H1 (cell line): ENCODE data around the gene TAX1BP3. TPM values are rescaled to one million over a fixed set of nuclear protein-coding genes. Genes with fewer than 3 reads are reported as not detected.

ENCODE experiments used
- CTCF ChIA-PET: fragments of 300-600 bp; sonication (Branson Sonifier 250); formaldehyde crosslinking; loops from one replicate; lab custom pipeline; 2021; ENCODE audit not compliant: partially characterized antibody; lab: Charles Lee
- POLR2A ChIA-PET: fragments of 300-600 bp; sonication (Branson Sonifier 250); formaldehyde crosslinking; loops from one replicate; lab custom pipeline; 2021; ENCODE audit warnings: inconsistent platforms; ENCODE audit not compliant: partially characterized antibody; lab: Charles Lee
- DNase-seq, 2 experiments: peaks; one replicate each; pipeline versions ENCODE4 v3.0.0 to v3.0.0-alpha.2; 2010 to 2022; ENCODE audit warnings: low spot score in 2 of 2, low read depth in 1 of 2, mixed read lengths in 1 of 2
- FAIRE-seq: peaks from 2 replicates; lab custom pipeline; 2011; peaks lifted over from hg19 to GRCh38; lab: Jason Lieb, UNC
- H2AFZ ChIP-seq: 2 replicates; pipeline ENCODE4 v1.8.1; 2012; ENCODE audit warnings: low read length, inconsistent platforms
- H2AK5ac ChIP-seq: 2 replicates; pipeline ENCODE4 v1.6.1; 2013; ENCODE audit warnings: low read depth, low read length
- H2BK120ac ChIP-seq: replicated peaks from 2 replicates; pipeline ENCODE3; 2013; ENCODE audit warnings: low read depth, low read length, inconsistent platforms
- H2BK12ac ChIP-seq: 2 replicates; pipeline ENCODE4 v1.6.1; 2013; ENCODE audit warnings: low read depth, low read length
- H2BK15ac ChIP-seq: 2 replicates; pipeline ENCODE4 v1.6.1; 2013; ENCODE audit warnings: low read length
- H2BK20ac ChIP-seq: 2 replicates; pipeline ENCODE4 v1.6.1; 2013; ENCODE audit warnings: low read length
- H2BK5ac ChIP-seq: 2 replicates; pipeline ENCODE4 v1.6.1; 2013; ENCODE audit warnings: low read depth, low read length
- H3K14ac ChIP-seq: 2 replicates; pipeline ENCODE4 v1.6.1; 2013; ENCODE audit warnings: inconsistent platforms; ENCODE audit not compliant: insufficient read length
- H3K18ac ChIP-seq: 2 replicates; pipeline ENCODE4 v1.6.1; 2013; ENCODE audit warnings: low read length; ENCODE audit errors: extremely low read depth
- H3K23ac ChIP-seq: 2 replicates; pipeline ENCODE4 v1.6.1; 2013; ENCODE audit warnings: inconsistent platforms; ENCODE audit not compliant: insufficient read length
- H3K23me2 ChIP-seq: 2 replicates; pipeline ENCODE4 v1.6.1; 2013; ENCODE audit warnings: low read depth, low read length
- H3K27ac ChIP-seq: 2 replicates; pipeline ENCODE4 v1.6.1; 2011; ENCODE audit warnings: low read depth, low read length, inconsistent platforms
- H3K27me3 ChIP-seq, 4 experiments: replicated peaks in 1 of 4; 1 replicate in 1 of 4; 2 replicates in 3 of 4; pipeline versions ENCODE4 v1.6.1 to v1.8.1; 2011 to 2013; ENCODE audit warnings: low read length in 3 of 4, mild to moderate bottlenecking in 3 of 4, inconsistent platforms in 2 of 4, mixed read lengths in 2 of 4, moderate library complexity in 1 of 4; ENCODE audit not compliant: control insufficient read depth in 3 of 4, insufficient read depth in 3 of 4; ENCODE audit errors: extremely low read depth in 1 of 4
- H3K36me3 ChIP-seq, 4 experiments: 2 replicates each; pipeline versions ENCODE4 v1.6.1 to v1.8.1; 2011 to 2013; ENCODE audit warnings: mild to moderate bottlenecking in 4 of 4, low read length in 3 of 4, moderate library complexity in 2 of 4, control low read depth in 1 of 4, inconsistent platforms in 1 of 4; ENCODE audit not compliant: insufficient read depth in 4 of 4, control insufficient read depth in 2 of 4
- H3K4ac ChIP-seq: replicated peaks from 2 replicates; pipeline ENCODE3; 2013; ENCODE audit warnings: low read length, low read depth, mixed read lengths, inconsistent platforms; ENCODE audit not compliant: insufficient read length
- H3K4me1 ChIP-seq, 4 experiments: replicated peaks in 1 of 4; 1 replicate in 1 of 4; 2 replicates in 3 of 4; pipeline versions ENCODE4 v1.6.1 to v1.8.1; 2011 to 2013; ENCODE audit warnings: low read length in 3 of 4, inconsistent platforms in 2 of 4, mixed read lengths in 1 of 4; ENCODE audit not compliant: insufficient read depth in 4 of 4, control insufficient read depth in 3 of 4
- H3K4me2 ChIP-seq, 2 experiments: 2 replicates each; pipeline versions ENCODE4 v1.6.1 to v1.8.1; 2011 to 2013; ENCODE audit warnings: low read depth in 2 of 2, low read length in 2 of 2, control low read depth in 1 of 2, inconsistent platforms in 1 of 2, mild to moderate bottlenecking in 1 of 2; ENCODE audit not compliant: insufficient read depth in 1 of 2
- H3K4me3 ChIP-seq, 4 experiments: fragments of 200-600, 300-600 bp in 1 of 4; sonication (generic), shearing (Covaris generic), sonication (Bioruptor Twin) in 1 of 4; 2 replicates each; pipeline versions ENCODE4 v1.5.1 to v1.8.1; 2011 to 2016; ENCODE audit warnings: low read length in 4 of 4, low read depth in 3 of 4, control low read depth in 2 of 4, inconsistent platforms in 2 of 4, mild to moderate bottlenecking in 2 of 4, mixed read lengths in 1 of 4, moderate library complexity in 1 of 4; ENCODE audit not compliant: insufficient read depth in 2 of 4; ENCODE audit errors: extremely low read depth in 1 of 4
- H3K56ac ChIP-seq: replicated peaks from 2 replicates; pipeline ENCODE3; 2013; ENCODE audit warnings: low read depth, mild to moderate bottlenecking, mixed read lengths, low read length, inconsistent platforms; ENCODE audit not compliant: insufficient read length
- H3K79me1 ChIP-seq: 2 replicates; pipeline ENCODE4 v1.6.1; 2013; ENCODE audit warnings: low read depth, low read length, control low read depth
- H3K79me2 ChIP-seq, 2 experiments: 2 replicates each; pipeline versions ENCODE4 v1.6.1 to v1.8.1; 2012 to 2013; ENCODE audit warnings: low read length in 2 of 2, mild to moderate bottlenecking in 2 of 2, inconsistent platforms in 1 of 2; ENCODE audit not compliant: insufficient read depth in 2 of 2, control insufficient read depth in 1 of 2
- H3K9ac ChIP-seq, 4 experiments: replicated peaks in 1 of 4; 1 replicate in 1 of 4; 2 replicates in 3 of 4; pipeline versions ENCODE4 v1.6.1 to v1.8.1; 2011 to 2013; ENCODE audit warnings: low read depth in 3 of 4, low read length in 3 of 4, control low read depth in 2 of 4, mild to moderate bottlenecking in 2 of 4, moderate library complexity in 2 of 4, inconsistent platforms in 1 of 4; ENCODE audit errors: extremely low read depth in 1 of 4
- H3K9me3 ChIP-seq, 2 experiments: 2 replicates each; pipeline versions ENCODE4 v1.6.1 to v1.8.1; 2012 to 2013; ENCODE audit warnings: mild to moderate bottlenecking in 2 of 2, moderate library complexity in 2 of 2, control low read depth in 1 of 2, inconsistent platforms in 1 of 2, low read depth in 1 of 2, low read length in 1 of 2, mixed read lengths in 1 of 2; ENCODE audit not compliant: insufficient read depth in 2 of 2
- H4K20me1 ChIP-seq, 2 experiments: replicated peaks in 1 of 2; 2 replicates each; pipeline versions ENCODE3 to v1.8.1; 2011 to 2013; ENCODE audit warnings: inconsistent platforms in 2 of 2, low read length in 2 of 2, mild to moderate bottlenecking in 1 of 2; ENCODE audit not compliant: insufficient read depth in 2 of 2, control insufficient read depth in 1 of 2
- H4K5ac ChIP-seq: 2 replicates; pipeline ENCODE4 v1.6.1; 2013; ENCODE audit warnings: low read length, low read depth, mixed read lengths, inconsistent platforms; ENCODE audit not compliant: insufficient read length
- H4K8ac ChIP-seq: 2 replicates; pipeline ENCODE4 v1.8.0; 2013; ENCODE audit warnings: mild to moderate bottlenecking, moderate library complexity, low read length, inconsistent platforms; ENCODE audit not compliant: insufficient read depth; ENCODE audit errors: extremely low read depth
- H4K91ac ChIP-seq: replicated peaks from 2 replicates; pipeline ENCODE3; 2013; ENCODE audit warnings: low read length, mixed read lengths, inconsistent platforms; ENCODE audit not compliant: insufficient read length
- CREB1 ChIP-seq: IDR thresholded peaks from 2 replicates; pipeline ENCODE4 v1.6.1; 2012; ENCODE audit warnings: inconsistent platforms
- GTF2F1 ChIP-seq: IDR thresholded peaks from 2 replicates; pipeline ENCODE4 v1.6.1; 2012; ENCODE audit warnings: low read depth, low read length, improper control_type of control experiment, borderline replicate concordance
- HDAC2 ChIP-seq, 2 experiments: fragments of 300-600 bp in 1 of 2; sonication (generic) in 1 of 2; IDR thresholded peaks; 2 replicates each; pipeline ENCODE4 v1.6.1; 2011 to 2012; ENCODE audit warnings: low read depth in 2 of 2, low read length in 2 of 2, mild to moderate bottlenecking in 2 of 2, moderate library complexity in 2 of 2, borderline replicate concordance in 1 of 2, inconsistent platforms in 1 of 2
- MAFK ChIP-seq: IDR thresholded peaks from 2 replicates; pipeline ENCODE4 v1.6.1; 2012; ENCODE audit warnings: low read depth, mild to moderate bottlenecking, improper control_type of control experiment, low read length
- MAX ChIP-seq: IDR thresholded peaks from 2 replicates; pipeline ENCODE4 v1.6.1; 2012; ENCODE audit warnings: inconsistent platforms
- NANOG ChIP-seq: IDR thresholded peaks from 2 replicates; pipeline ENCODE4 v1.6.1; 2011; ENCODE audit warnings: low read length, low read depth, mild to moderate bottlenecking, inconsistent platforms; ENCODE audit not compliant: insufficient read depth, poor library complexity, severe bottlenecking
- PHF8 ChIP-seq: fragments of 200-600 bp; sonication (generic); conservative IDR thresholded peaks from 2 replicates; pipeline ENCODE4 v1.7.1; 2012; ENCODE audit warnings: low read depth, mild to moderate bottlenecking, inconsistent platforms, low read length, moderate library complexity
- POU5F1 ChIP-seq: IDR thresholded peaks from 2 replicates; pipeline ENCODE4 v1.6.1; 2011; ENCODE audit warnings: low read depth, mild to moderate bottlenecking, low read length, moderate library complexity
- RBBP5 ChIP-seq: IDR thresholded peaks from 2 replicates; pipeline ENCODE4 v1.7.1; 2012; ENCODE audit warnings: low read depth, mild to moderate bottlenecking, inconsistent platforms, low read length, moderate library complexity, borderline replicate concordance
- SIRT6 ChIP-seq: IDR thresholded peaks from one replicate; pipeline ENCODE4 v1.7.1; 2012; ENCODE audit warnings: low read length, inconsistent platforms
- whole genome bisulfite sequencing, 2 experiments: shearing (Covaris generic) in 1 of 2; methylation state at CpG; one replicate each; pipeline versions ENCODE4 v1.1.6 to v1.1.7; 2013 to 2015; ENCODE audit warnings: low lambda C conversion rate in 2 of 2, mixed read lengths in 2 of 2, inconsistent platforms in 1 of 2, low coverage in 1 of 2, missing lambda C conversion rate in 1 of 2; ENCODE audit not compliant: insufficient replicate concordance in 2 of 2, insufficient coverage in 1 of 2, insufficient read length in 1 of 2; ENCODE audit errors: extremely low coverage in 1 of 2, missing lambda C conversion rate in 1 of 2; 5-methylcytosine and 5-hydroxymethylcytosine counted together
- polyA plus RNA-seq, 7 experiments: library from polyadenylated mRNA; depleted of rRNA in 3 of 7; stranded (reverse) in 5 of 7; unstranded in 2 of 7; fragments of >200 nt in 5 of 7; fragments of 200-250 nt in 2 of 7; gene quantifications; 1 replicate in 5 of 7; 2 replicates in 1 of 7; 4 replicates in 1 of 7; pipeline versions ENCODE4 v1.2.1 to v1.2.3, GENCODE V29; 2011 to 2013; ENCODE audit warnings: missing spikeins in 2 of 7, mixed read lengths in 2 of 7
- total RNA-seq: library from RNA; stranded (reverse); fragmentation: NEBNext Ultra II Directional; extraction: Animal tissue kit (Norgen Biotek cat#: 25700); gene quantifications from 2 replicates; pipeline ENCODE4 v1.2.1, GENCODE V29; 2021

The TAX1BP3 gene
- total and polyA plus RNA-seq, 2 of the 8 experiments (the other 6 are each of a cell fraction or from before 2014, with no cell fraction given) = 65.3 to 81.8 TPM

GRCh38 chr17:3636154-3636907 lies 32.0 kb downstream of the TAX1BP3 start, which contains the start of the genes CTNS and SHPK:
Gene CTNS, plus strand, starts transcription at chr17:3636760. Its CDS starts 3,447 bp downstream, at chr17:3640207.
Gene SHPK, minus strand, starts transcription at chr17:3636250. Its CDS starts 31 bp downstream, at chr17:3636219.
- Histone ChIP-seq H2AFZ (peak within 1 kb of the TSS; percentile 78; the same call in 1 of the 2 replicates), H3K23ac (no peak within 1 kb of the TSS), H2AK5ac (no peak within 1 kb of the TSS), H3K79me1 (peaks cover 6% of the 10 kb centered on the region; the same call in 1 of the 2 replicates), H2BK5ac (peak within 1 kb of the TSS; percentile 90), H3K23me2 (peaks cover 6% of the 10 kb centered on the region; the same call in 1 of the 2 replicates), H3K27ac (peak within 1 kb of the TSS; percentile 96), H4K91ac (peak within 1 kb of the TSS; percentile 97), H4K8ac (peak within 1 kb of the TSS; percentile 99), H3K9me3 (no peaks in the 10 kb centered on the region), H3K79me2 (peaks cover 0 to 20% of the 10 kb centered on the region in 2 experiments; a peak in 2 of 4 replicates), H3K36me3 (peaks cover 3 to 12% (median 6%) of the 10 kb centered on the region in 4 experiments; a peak in 6 of 8 replicates), H3K9ac (peak within 1 kb of the TSS; percentile 79 to 90 (median 84)), H3K56ac (peak within 1 kb of the TSS; percentile 95), H2BK15ac (no peak within 1 kb of the TSS), H3K4ac (peak within 1 kb of the TSS; percentile 91), H4K5ac (peak within 1 kb of the TSS; percentile 99), H3K18ac (peak within 1 kb of the TSS; percentile 100), H2BK20ac (no peak within 1 kb of the TSS), H2BK120ac (peak within 1 kb of the TSS; percentile 90), H3K4me1 (peaks cover 0 to 8% (median 5%) of the 10 kb centered on the region in 4 experiments; a peak in 3 of 7 replicates), H3K14ac (no peak within 1 kb of the TSS), H3K4me2 (peak within 1 kb of the TSS; percentile 50 to 92), H2BK12ac (no peak within 1 kb of the TSS), H3K4me3 (peak within 1 kb of the TSS; percentile 87 to 95 (median 88)), H4K20me1 (peaks cover 2 to 11% of the 10 kb centered on the region in 2 experiments), H3K27me3 (no peaks in the 10 kb centered on the region)
- no peak for FAIRE-seq
- ChIA-PET CTCF (interaction anchor here (0.5 to 2.0 kb wide), 7 partner anchors 10 to 145 kb away, joined by 3 to 8 read pairs (median 3); no protein-coding TSS in a partner anchor), POLR2A (interaction anchor here (0.6 to 3.4 kb wide), 15 partner anchors 9 to 172 kb away, joined by 3 to 19 read pairs (median 4); partner anchors contain the start of gene TAX1BP3)
- peak; percentile 82 to 95 for DNase-seq
- WGBS, 2 experiments = 2% methylated on average over 36 of the region's 68 CpGs; no CpG with 5 or more reads in 1 of the 2 experiments
- TF ChIP-seq MAX (peak; percentile 91), PHF8 (peak; percentile 77; the same call in 1 of the 2 replicates), POU5F1 (no peak), NANOG (no peak), MAFK (no peak), SIRT6 (no peak), RBBP5 (no peak), GTF2F1 (0 out of 2 replicates have a peak, but pooled peaks have one; percentile 19), CREB1 (peak; percentile 28), HDAC2 (IDR thresholded peaks at IDR 0.05; ENCODE audit: borderline replicate concordance in 1 of 2, low read depth in 2 of 2, low read length in 2 of 2) (0 out of 4 replicates have a peak, but pooled peaks of 1 of the 2 experiments have one; percentile 15)
